Measurements from ENCODE around the gene SCRT2.

- TF ChIP-seq CTCF (IDR thresholded peaks at IDR 0.05; ENCODE audit: low read depth, low read length) = no peak
- no peak for TF ChIP-seq EZH2phosphoT487 (IDR thresholded peaks at IDR 0.05; ENCODE audit: low read depth)
These were observed 7.6 kb downstream of the SCRT2 start for GRCh38 chr20:668050-668449.

Measured in OCI-LY3 (cell line).